DND-41 (cell line): ENCODE data around the gene MCF2L2.
A peak's percentile ranks its signal among the peaks of the same experiment; 100 is the strongest.
"Not testable (repeated sequence)": the region's sequence is repeated elsewhere in the genome, so short reads cannot be mapped to it uniquely, and the experiment has no call there.

ENCODE experiments used
- ATAC-seq: fragments of 200-7000 bp; cut with Tn5 transposase; 3 replicates; pipeline ENCODE4 v1.9.1; 2021; ENCODE audit warnings: low read depth; ENCODE audit not compliant: insufficient read depth
- DNase-seq: peaks from one replicate; pipeline ENCODE4 v3.0.0-alpha.2; 2020
- H2AFZ ChIP-seq: 2 replicates; pipeline ENCODE4 v1.6.0; 2012; ENCODE audit warnings: low read depth, low read length
- H3K27ac ChIP-seq: 2 replicates; pipeline ENCODE4 v1.5.1; 2012; ENCODE audit warnings: low read length, inconsistent platforms
- H3K27me3 ChIP-seq: fragments of 200-600 bp; sonication (generic); 2 replicates; pipeline ENCODE4 v1.6.0; 2012; ENCODE audit warnings: low read length, mild to moderate bottlenecking, inconsistent platforms; ENCODE audit not compliant: insufficient read depth, poor library complexity
- H3K36me3 ChIP-seq: 2 replicates; pipeline ENCODE4 v1.5.1; 2012; ENCODE audit warnings: low read length, inconsistent platforms; ENCODE audit not compliant: insufficient read depth
- H3K4me1 ChIP-seq: 2 replicates; pipeline ENCODE4 v1.5.1; 2012; ENCODE audit warnings: mild to moderate bottlenecking, low read length; ENCODE audit not compliant: insufficient read depth
- H3K4me2 ChIP-seq: 2 replicates; pipeline ENCODE4 v1.6.0; 2012; ENCODE audit warnings: mild to moderate bottlenecking, moderate library complexity, low read length, inconsistent platforms; ENCODE audit not compliant: insufficient read depth
- H3K4me3 ChIP-seq, 2 experiments: fragments of 200-600 bp in 1 of 2; shearing (Covaris generic) in 1 of 2; 2 replicates each; pipeline ENCODE4 v1.5.1; 2012 to 2016; ENCODE audit warnings: inconsistent platforms in 2 of 2, low read length in 2 of 2, mild to moderate bottlenecking in 2 of 2, low read depth in 1 of 2, moderate library complexity in 1 of 2
- H3K79me2 ChIP-seq: 2 replicates; pipeline ENCODE4 v1.6.0; 2012; ENCODE audit warnings: low read length, inconsistent platforms; ENCODE audit not compliant: insufficient read depth
- H3K9ac ChIP-seq: 2 replicates; pipeline ENCODE4 v1.6.0; 2012; ENCODE audit warnings: low read depth, mild to moderate bottlenecking, inconsistent platforms, low read length, moderate library complexity
- H3K9me3 ChIP-seq: 2 replicates; pipeline ENCODE4 v1.5.1; 2012; ENCODE audit warnings: low read length, moderate library complexity, mild to moderate bottlenecking, inconsistent platforms; ENCODE audit not compliant: insufficient read depth, severe bottlenecking
- H4K20me1 ChIP-seq: 2 replicates; pipeline ENCODE4 v1.6.0; 2012; ENCODE audit warnings: low read length; ENCODE audit not compliant: insufficient read depth
- CTCF ChIP-seq: IDR thresholded peaks from 2 replicates; pipeline ENCODE4 v1.5.1; 2012; ENCODE audit warnings: borderline replicate concordance, low read length, moderate library complexity, mild to moderate bottlenecking; ENCODE audit not compliant: poor library complexity, severe bottlenecking; ENCODE audit errors: extremely low read depth
- EZH2 ChIP-seq: IDR thresholded peaks from 3 replicates; pipeline ENCODE4 v1.6.1; 2012; ENCODE audit warnings: borderline replicate concordance, low read depth, mild to moderate bottlenecking, moderate library complexity, low read length, inconsistent platforms; ENCODE audit not compliant: severe bottlenecking

The MCF2L2 gene

DNA sequence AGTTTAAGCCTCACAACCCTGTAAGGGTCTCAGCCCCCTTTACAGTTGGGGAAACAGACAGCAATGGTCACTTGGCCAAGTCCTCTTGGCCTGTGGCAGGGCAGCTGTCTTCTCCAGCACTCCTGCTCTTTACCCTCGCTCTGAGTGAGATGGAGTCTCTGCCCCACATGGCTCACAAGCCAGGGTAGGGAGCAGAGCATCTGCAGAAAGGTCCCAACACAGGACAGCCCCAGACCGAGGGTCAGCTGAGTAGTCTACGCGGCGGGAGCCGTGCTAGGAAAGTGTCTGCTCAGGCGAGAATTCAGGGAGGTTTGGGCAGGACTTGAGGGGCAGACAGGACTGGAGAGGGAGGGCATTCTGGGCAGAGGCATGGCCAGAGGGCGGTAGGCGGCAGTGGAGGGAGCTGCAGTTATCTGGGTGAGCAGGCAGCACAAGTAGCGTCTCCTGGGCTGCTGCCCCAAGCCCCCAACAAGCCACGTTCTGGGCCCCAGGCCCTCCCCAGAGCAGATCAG, 247.6 kb downstream of the MCF2L2 start:
- no peaks in the 10 kb centered on the region for H3K79me2 ChIP-seq
- DNase-seq (no peak), ATAC-seq (no peak)
- H4K20me1 ChIP-seq = no peaks in the 10 kb centered on the region; the same call in 1 of the 2 replicates
- no peaks in the 10 kb centered on the region for H3K36me3 ChIP-seq
- no peaks in the 10 kb centered on the region for H3K4me1 ChIP-seq
- H3K27ac ChIP-seq = no peak overlapping the region
- no peak overlapping the region for H3K9ac ChIP-seq
- no peak overlapping the region for H3K4me2 ChIP-seq
- no peak for TF ChIP-seq CTCF
- TF ChIP-seq EZH2 = no peak
- no peaks in the 10 kb centered on the region for H3K9me3 ChIP-seq
- H3K27me3 ChIP-seq = peaks cover 16% of the 10 kb centered on the region
- H2AFZ ChIP-seq = no peak overlapping the region
- H3K4me3 ChIP-seq = no peak overlapping the region

- TF ChIP-seq CTCF = no peak
- TF ChIP-seq EZH2 = no peak
- H3K4me2 ChIP-seq = no peak overlapping the region
- H3K79me2 ChIP-seq = no peaks in the 10 kb centered on the region
- no peaks in the 10 kb centered on the region; the same call in 1 of the 2 replicates for H4K20me1 ChIP-seq
- H3K27ac ChIP-seq = no peak overlapping the region
- no peaks in the 10 kb centered on the region for H3K4me1 ChIP-seq
- no peak overlapping the region for H2AFZ ChIP-seq
- no peaks in the 10 kb centered on the region for H3K9me3 ChIP-seq
- no peak overlapping the region for H3K4me3 ChIP-seq
- no peaks in the 10 kb centered on the region for H3K36me3 ChIP-seq
- ATAC-seq (no peak), DNase-seq (no peak)
- no peak overlapping the region for H3K9ac ChIP-seq
- H3K27me3 ChIP-seq = peaks cover 16% of the 10 kb centered on the region
Observed at GRCh38 chr3:183180110-183180783, 248.2 kb downstream of the MCF2L2 start.

DNA sequence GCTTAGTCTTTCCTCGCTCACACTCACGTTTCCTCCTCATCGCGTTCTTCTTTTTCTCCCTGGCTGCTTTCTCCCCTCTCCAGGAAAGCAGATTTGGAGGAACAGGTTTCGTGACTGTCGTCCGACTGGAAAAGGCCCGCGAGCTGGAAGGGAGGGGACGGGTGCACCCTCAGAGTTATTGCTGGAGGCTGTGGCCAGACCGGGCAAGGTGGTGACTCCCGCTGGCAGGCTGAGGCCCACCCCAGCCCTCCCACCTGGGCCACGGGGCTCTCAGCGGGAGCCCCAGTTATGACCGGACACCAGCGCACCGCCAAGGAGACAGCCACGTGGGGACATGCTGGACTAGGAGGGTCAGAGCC, 248.9 kb downstream of the MCF2L2 start:
- H3K4me3 ChIP-seq, ATAC-seq, H3K4me2 ChIP-seq, H2AFZ ChIP-seq, DNase-seq, H4K20me1 ChIP-seq, H3K9me3 ChIP-seq, H3K36me3 ChIP-seq, H3K79me2 ChIP-seq, H3K27ac ChIP-seq, H3K9ac ChIP-seq, H3K4me1 ChIP-seq: not testable (repeated sequence)
- peaks cover 16% of the 10 kb centered on the region for H3K27me3 ChIP-seq

DNA sequence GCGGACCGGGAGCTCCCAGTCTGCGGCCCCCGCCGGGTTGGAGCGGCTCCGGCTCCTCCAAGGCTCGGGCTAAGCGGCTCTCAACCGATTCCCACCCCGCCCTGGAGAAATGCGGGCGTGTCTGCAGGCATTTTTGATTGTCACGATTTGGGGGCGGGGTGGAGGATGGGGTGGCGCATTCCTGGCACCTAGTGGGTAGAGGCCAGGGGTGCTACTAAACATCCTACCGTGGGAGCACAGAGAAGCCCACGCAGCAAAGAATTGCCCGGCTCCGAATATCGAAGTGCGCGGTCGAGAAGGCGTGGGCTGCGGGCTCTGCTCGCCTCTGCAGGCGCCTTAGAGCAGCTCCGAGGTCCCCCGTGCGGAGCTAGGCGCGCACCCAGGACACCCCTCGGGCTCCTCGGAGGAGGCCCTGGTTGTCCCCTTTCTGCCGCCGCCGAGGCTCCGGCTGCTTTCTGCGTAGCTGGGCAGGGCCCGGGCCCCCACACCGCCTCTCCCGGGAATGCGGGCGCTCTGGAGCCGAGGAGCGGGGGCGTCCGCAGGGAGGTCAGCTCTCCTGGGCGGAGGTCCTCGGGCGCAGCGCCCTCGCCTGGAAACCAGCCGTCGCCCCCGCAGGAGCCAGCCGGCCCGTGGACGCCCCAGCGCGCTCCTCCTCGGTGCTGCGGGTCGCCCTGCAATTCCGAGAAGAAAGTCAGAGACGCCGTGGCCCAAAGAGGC, 249.4 kb downstream of the MCF2L2 start:
- Histone ChIP-seq H3K9me3 (no peaks in the 10 kb centered on the region), H3K4me1 (no peaks in the 10 kb centered on the region), H3K27me3 (peaks cover 16% of the 10 kb centered on the region), H3K9ac (no peak overlapping the region), H3K4me2 (no peak overlapping the region), H3K27ac (no peak overlapping the region), H3K79me2 (no peaks in the 10 kb centered on the region), H3K4me3 (no peak overlapping the region), H3K36me3 (no peaks in the 10 kb centered on the region), H2AFZ (no peak overlapping the region), H4K20me1 (no peaks in the 10 kb centered on the region; the same call in 1 of the 2 replicates)
- ATAC-seq (no peak), DNase-seq (no peak)
- peak; percentile 48 for TF ChIP-seq EZH2
- no peak for TF ChIP-seq CTCF
